ENCODE data around the gene PAAF1. TPM values are rescaled to one million over a fixed set of nuclear protein-coding genes. Genes with fewer than 3 reads are reported as not detected.
A peak's percentile ranks its signal among the peaks of the same experiment; 100 is the strongest.

PAAF1 gene
- total and polyA plus RNA-seq, 10 of the 15 experiments (the other 5 are each of a cell fraction or from before 2014, with no cell fraction given): 13.7 to 70.6 (median 29.1) TPM

GRCh38 chr11:73965764-73966121, 88.9 kb downstream of the PAAF1 start:
- BruUV-seq (replicated peaks): no TSS peak
- FAIRE-seq (no peak), DNase-seq (ENCODE audit: low read depth, low spot score) (no peak), ATAC-seq (no peak)
- POLR2A ChIA-PET: interaction anchor here (0.7 kb wide), 1 partner anchor 392 kb away, joined by 3 read pairs; no protein-coding TSS in a partner anchor
- RAD21 ChIA-PET (ENCODE audit: unreplicated experiment): interaction anchor here (1.3 kb wide), 2 partner anchors 65 to 290 kb away, joined by 5 read pairs; no protein-coding TSS in a partner anchor
- CTCF ChIA-PET: interaction anchor here (1.2 to 5.6 kb wide), 3 partner anchors 15 to 290 kb away, joined by 4 to 48 read pairs (median 5); no protein-coding TSS in a partner anchor
- TF ChIP-seq PAX8 (IDR thresholded peaks at IDR 0.05): no peak
- peak; percentile 65 for TF ChIP-seq BMI1 (IDR thresholded peaks at IDR 0.05; ENCODE audit: borderline replicate concordance)
- no peak for TF ChIP-seq TAF1 (IDR thresholded peaks at IDR 0.05; ENCODE audit: borderline replicate concordance, low read depth, low read length)
- Histone ChIP-seq H3K79me2 (ENCODE audit: control insufficient read depth, insufficient read depth, low read length) (no peaks in the 10 kb centered on the region), H3K4me1 (ENCODE audit: control insufficient read depth, insufficient read depth, low read length) (no peaks in the 10 kb centered on the region), H3K9me3 (replicated peaks; ENCODE audit: control insufficient read depth, insufficient read depth, low read length) (no peaks in the 10 kb centered on the region), H3K9ac (ENCODE audit: control insufficient read depth, insufficient read depth, low read length) (no peak overlapping the region), H3K4me3 (no peak overlapping the region), H4K20me1 (ENCODE audit: control insufficient read depth, insufficient read depth) (no peaks in the 10 kb centered on the region; the same call in 1 of the 2 replicates), H2AFZ (ENCODE audit: control insufficient read depth, low read depth, low read length) (no peak overlapping the region), H3K27me3 (replicated peaks in 1 of 2; ENCODE audit: control insufficient read depth in 2 of 2, insufficient read depth in 2 of 2, low read length in 1 of 2) (no peaks in the 10 kb centered on the region), H3K36me3 (ENCODE audit: control insufficient read depth in 2 of 2, insufficient read depth in 2 of 2, low read length in 1 of 2) (no peaks in the 10 kb centered on the region), H3K27ac (ENCODE audit: control insufficient read depth, insufficient read depth) (no peak overlapping the region), H3K4me2 (ENCODE audit: control insufficient read depth, insufficient read depth) (no peak overlapping the region)
- SMC1A ChIA-PET (ENCODE audit: uncharacterized antibody, unreplicated experiment): interaction anchor here (1.4 to 3.6 kb wide), 4 partner anchors 14 to 218 kb away, joined by 3 to 23 read pairs (median 8); no protein-coding TSS in a partner anchor
- 3% methylated on average over 2 of the region's 2 CpGs for WGBS (ENCODE audit: insufficient coverage, insufficient replicate concordance, low lambda C conversion rate, missing lambda C conversion rate)
- intact Hi-C loops (cut with micrococcal nuclease; ENCODE audit: unreplicated experiment) (loop anchor here (10.0 kb wide), 1 partner anchor 279 kb away; no protein-coding TSS in a partner anchor), in situ Hi-C loops (cut with MboI) (no loop called here)

GRCh38 chr11:73968356-73968966, 91.7 kb downstream of the PAAF1 start:
- no peaks in the 10 kb centered on the region for H3K9me3 ChIP-seq (replicated peaks; ENCODE audit: control insufficient read depth, insufficient read depth, low read length)
- SMC1A ChIA-PET (ENCODE audit: uncharacterized antibody, unreplicated experiment): interaction anchor here (1.0 kb wide), 1 partner anchor 29 kb away, joined by 3 read pairs; no protein-coding TSS in a partner anchor
- no peaks in the 10 kb centered on the region for H3K4me1 ChIP-seq (ENCODE audit: control insufficient read depth, insufficient read depth, low read length)
- H3K9ac ChIP-seq (ENCODE audit: control insufficient read depth, insufficient read depth, low read length): no peak overlapping the region
- RAD21 ChIA-PET (ENCODE audit: unreplicated experiment): interaction anchor here (2.7 kb wide), 1 partner anchor 12 kb away, joined by 17 read pairs; no protein-coding TSS in a partner anchor
- DNase-seq (ENCODE audit: low read depth, low spot score) (no peak), FAIRE-seq (no peak), ATAC-seq (no peak)
- no peaks in the 10 kb centered on the region for H3K36me3 ChIP-seq (ENCODE audit: control insufficient read depth in 2 of 2, insufficient read depth in 2 of 2, low read length in 1 of 2)
- TF ChIP-seq TCF7 (IDR thresholded peaks at IDR 0.05; ENCODE audit: borderline replicate concordance) (no peak), POLR2A (IDR thresholded peaks at IDR 0.05; ENCODE audit: low read depth, low read length) (peak; percentile 54)
- H3K27ac ChIP-seq (ENCODE audit: control insufficient read depth, insufficient read depth): no peak overlapping the region
- 64% methylated on average over 15 of the region's 15 CpGs for WGBS (ENCODE audit: insufficient coverage, insufficient replicate concordance, low lambda C conversion rate, missing lambda C conversion rate)
- POLR2A ChIA-PET: interaction anchor here (2.6 kb wide), 1 partner anchor 12 kb away, joined by 10 read pairs; no protein-coding TSS in a partner anchor
- H3K79me2 ChIP-seq (ENCODE audit: control insufficient read depth, insufficient read depth, low read length): no peaks in the 10 kb centered on the region
- H3K4me3 ChIP-seq: no peak overlapping the region
- no peaks in the 10 kb centered on the region; the same call in 1 of the 2 replicates for H4K20me1 ChIP-seq (ENCODE audit: control insufficient read depth, insufficient read depth)
- no peak overlapping the region for H2AFZ ChIP-seq (ENCODE audit: control insufficient read depth, low read depth, low read length)
- H3K4me2 ChIP-seq (ENCODE audit: control insufficient read depth, insufficient read depth): no peak overlapping the region
- BruUV-seq (replicated peaks): no TSS peak
- CTCF ChIA-PET: interaction anchor here (1.2 kb wide), 1 partner anchor 36 kb away, joined by 3 read pairs; no protein-coding TSS in a partner anchor
- in situ Hi-C loops (cut with MboI) (no loop called here), intact Hi-C loops (cut with micrococcal nuclease; ENCODE audit: unreplicated experiment) (loop anchor here (10.0 kb wide), 1 partner anchor 276 kb away; no protein-coding TSS in a partner anchor)
- no peaks in the 10 kb centered on the region for H3K27me3 ChIP-seq (replicated peaks in 1 of 2; ENCODE audit: control insufficient read depth in 2 of 2, insufficient read depth in 2 of 2, low read length in 1 of 2)
